Stimulated activated CD4-positive, alpha-beta T cell treated with anti-CD3 and anti-CD28 coated beads, Interleukin-12 subunit alpha, Interleukin-12 subunit beta, amount 100 ng/mL, for 4 hours (primary cell): ENCODE results near the gene TEKT2.

Experiments
- DNase-seq: peaks from one replicate; pipeline ENCODE4 v3.0.0-alpha.2; 2020

The TEKT2 gene

GRCh38 chr1:36087233-36088123, 3.6 kb downstream of the TEKT2 start:
- DNase-seq: no peak

GRCh38 chr1:36088265-36088576, 4.3 kb downstream of the TEKT2 start:
- no peak for DNase-seq

GRCh38 chr1:36088577-36089392, 4.9 kb downstream of the TEKT2 start, which contains the start of gene ADPRS:
TSS of gene ADPRS (plus strand) at chr1:36088892. CDS start at chr1:36088905, 13 bp downstream.
- DNase-seq: peak; percentile 88

- DNase-seq: no peak
These were observed 5.7 kb downstream of the TEKT2 start for GRCh38 chr1:36089393-36090121.

- DNase-seq: no peak
These were observed 7.2 kb downstream of the TEKT2 start for GRCh38 chr1:36091141-36091540.

GRCh38 chr1:36091698-36092097, 7.8 kb downstream of the TEKT2 start:
- no peak for DNase-seq

GRCh38 chr1:36092166-36092797, 8.4 kb downstream of the TEKT2 start:
- no peak for DNase-seq

- DNase-seq: no peak
These were observed 8.9 kb downstream of the TEKT2 start for GRCh38 chr1:36092798-36093185.

- DNase-seq: no peak
These were observed 9.3 kb downstream of the TEKT2 start for GRCh38 chr1:36093226-36093625.

GRCh38 chr1:36093929-36094328, 10.0 kb downstream of the TEKT2 start:
- no peak for DNase-seq

GRCh38 chr1:36094621-36095061, 10.7 kb downstream of the TEKT2 start:
- no peak for DNase-seq

- no peak for DNase-seq
These were observed 12.0 kb downstream of the TEKT2 start for GRCh38 chr1:36095760-36096405.

- no peak for DNase-seq
These were observed 12.9 kb downstream of the TEKT2 start for GRCh38 chr1:36096500-36097432.

- DNase-seq: no peak
These were observed 14.0 kb downstream of the TEKT2 start for GRCh38 chr1:36097693-36098585.

GRCh38 chr1:36098650-36099365, 14.9 kb downstream of the TEKT2 start:
- DNase-seq: no peak

- DNase-seq: peak; percentile 72
These were observed 15.9 kb downstream of the TEKT2 start for GRCh38 chr1:36099681-36100341.

GRCh38 chr1:36100376-36100775, 16.5 kb downstream of the TEKT2 start:
- DNase-seq: no peak

- DNase-seq: no peak
These were observed 17.7 kb downstream of the TEKT2 start for GRCh38 chr1:36101546-36101945.

- DNase-seq: no peak
These were observed 22.4 kb downstream of the TEKT2 start for GRCh38 chr1:36106269-36106668.
